Activated CD4-positive, CD25-positive, alpha-beta regulatory T cell treated with anti-CD3 and anti-CD28 coated beads, Interleukin-2, amount 50 U/mL, for 16 hours (primary cell): Measurements from ENCODE around the gene KASH5.

Source experiments
- DNase-seq: peaks from one replicate; pipeline ENCODE4 v3.0.0-alpha.2; 2020; ENCODE audit warnings: low read depth, low spot score

KASH5 gene

GRCh38 chr19:49387936-49388372 lies at the start of gene KASH5:
Gene KASH5 (plus strand): TSS chr19:49388249. CDS start chr19:49390884, 2,635 bp downstream.
- peak; percentile 81 for DNase-seq

- no peak for DNase-seq
These were observed 49.3 kb upstream of the KASH5 start for GRCh38 chr19:49338691-49339300.

GRCh38 chr19:49339301-49340068 lies 48.6 kb upstream of the KASH5 start:
- no peak for DNase-seq

- DNase-seq, result no peak
These were observed 47.8 kb upstream of the KASH5 start for GRCh38 chr19:49340069-49340864.

- no peak for DNase-seq
These were observed 47.0 kb upstream of the KASH5 start for GRCh38 chr19:49340865-49341718.

GRCh38 chr19:49342291-49342721 lies 45.7 kb upstream of the KASH5 start:
- no peak for DNase-seq

- no peak for DNase-seq
These were observed 44.9 kb upstream of the KASH5 start for GRCh38 chr19:49343123-49343522.

GRCh38 chr19:49344505-49345423 lies 43.3 kb upstream of the KASH5 start:
- no peak for DNase-seq

- DNase-seq, result no peak
These were observed 40.9 kb upstream of the KASH5 start for GRCh38 chr19:49347191-49347590.

- DNase-seq, result no peak
These were observed 40.2 kb upstream of the KASH5 start for GRCh38 chr19:49347835-49348234.

GRCh38 chr19:49348305-49349189 lies 39.5 kb upstream of the KASH5 start:
- no peak for DNase-seq

GRCh38 chr19:49349567-49349966 lies 38.5 kb upstream of the KASH5 start:
- no peak for DNase-seq

GRCh38 chr19:49355909-49356353 lies 32.1 kb upstream of the KASH5 start:
- no peak for DNase-seq

GRCh38 chr19:49356382-49356781 lies 31.7 kb upstream of the KASH5 start:
- DNase-seq, result no peak

- no peak for DNase-seq
These were observed 30.9 kb upstream of the KASH5 start for GRCh38 chr19:49357186-49357585.

- no peak for DNase-seq
These were observed 27.9 kb upstream of the KASH5 start for GRCh38 chr19:49359851-49360820.

- DNase-seq, result no peak
These were observed 26.5 kb upstream of the KASH5 start for GRCh38 chr19:49361438-49362047.
